Mesendoderm (in vitro differentiated cells): ENCODE data around the gene SHROOM2.

Experiments used
- DNase-seq: peaks from one replicate; pipeline ENCODE4 v3.0.0; 2013
- H2AK5ac ChIP-seq: 2 replicates; pipeline ENCODE4 v1.6.1; 2013; ENCODE audit warnings: low read length, inconsistent platforms
- H2BK120ac ChIP-seq: 2 replicates; pipeline ENCODE4 v1.6.1; 2013; ENCODE audit warnings: low read depth, mild to moderate bottlenecking, low read length, moderate library complexity, mixed read lengths
- H2BK15ac ChIP-seq: replicated peaks from 2 replicates; pipeline ENCODE4 v1.6.1; 2013; ENCODE audit warnings: low read depth, mild to moderate bottlenecking, moderate library complexity
- H2BK5ac ChIP-seq: 2 replicates; pipeline ENCODE4 v1.6.1; 2013; ENCODE audit warnings: low read length, inconsistent platforms
- H3K18ac ChIP-seq: 2 replicates; pipeline ENCODE4 v1.6.1; 2013; ENCODE audit warnings: mild to moderate bottlenecking, low read length, mixed read lengths
- H3K23ac ChIP-seq: one replicate; pipeline ENCODE4 v1.6.1; 2013; ENCODE audit warnings: low read length
- H3K27ac ChIP-seq: 2 replicates; pipeline ENCODE4 v1.5.1; 2013; ENCODE audit warnings: low read depth, mild to moderate bottlenecking, inconsistent platforms, low read length, moderate library complexity
- H3K27me3 ChIP-seq: 2 replicates; pipeline ENCODE4 v1.6.1; 2013; ENCODE audit warnings: low read length, control low read depth, mild to moderate bottlenecking, inconsistent platforms; ENCODE audit not compliant: insufficient read depth, poor library complexity
- H3K36me3 ChIP-seq: 2 replicates; pipeline ENCODE4 v1.6.1; 2013; ENCODE audit warnings: low read length, inconsistent platforms; ENCODE audit not compliant: control insufficient read depth, insufficient read depth
- H3K4ac ChIP-seq: one replicate; pipeline ENCODE4 v1.6.1; 2013; ENCODE audit warnings: low read depth, mild to moderate bottlenecking, low read length, moderate library complexity
- H3K4me1 ChIP-seq: 2 replicates; pipeline ENCODE4 v1.6.1; 2013; ENCODE audit warnings: low read depth, low read length, inconsistent platforms; ENCODE audit not compliant: control insufficient read depth
- H3K4me2 ChIP-seq: 2 replicates; pipeline ENCODE4 v1.6.1; 2013; ENCODE audit warnings: low read length
- H3K4me3 ChIP-seq: 2 replicates; pipeline ENCODE4 v1.5.1; 2013; ENCODE audit warnings: mild to moderate bottlenecking, low read length
- H3K56ac ChIP-seq: one replicate; pipeline ENCODE4 v1.6.1; 2013; ENCODE audit warnings: low read length
- H3K79me1 ChIP-seq: 2 replicates; pipeline ENCODE4 v1.6.1; 2013; ENCODE audit warnings: low read length, inconsistent platforms
- H3K79me2 ChIP-seq: 2 replicates; pipeline ENCODE4 v1.6.1; 2013; ENCODE audit warnings: mild to moderate bottlenecking, low read length; ENCODE audit not compliant: control insufficient read depth, insufficient read depth
- H3K9ac ChIP-seq: 2 replicates; pipeline ENCODE4 v1.6.1; 2013; ENCODE audit warnings: low read length, inconsistent platforms
- H4K5ac ChIP-seq: one replicate; pipeline ENCODE4 v1.6.1; 2013; ENCODE audit warnings: low read length
- H4K8ac ChIP-seq: one replicate; pipeline ENCODE4 v1.6.1; 2013; ENCODE audit warnings: low read depth, mild to moderate bottlenecking, control low read depth, low read length, moderate library complexity
- WGBS: extraction: QIAGEN DNeasy Blood & Tissue Kit; methylation state at CpG from one replicate; pipeline ENCODE4 v1.1.7; 2013; ENCODE audit warnings: low lambda C conversion rate, missing lambda C conversion rate; ENCODE audit not compliant: insufficient coverage; ENCODE audit errors: extremely low coverage; 5-methylcytosine and 5-hydroxymethylcytosine counted together

SHROOM2 gene

DNA sequence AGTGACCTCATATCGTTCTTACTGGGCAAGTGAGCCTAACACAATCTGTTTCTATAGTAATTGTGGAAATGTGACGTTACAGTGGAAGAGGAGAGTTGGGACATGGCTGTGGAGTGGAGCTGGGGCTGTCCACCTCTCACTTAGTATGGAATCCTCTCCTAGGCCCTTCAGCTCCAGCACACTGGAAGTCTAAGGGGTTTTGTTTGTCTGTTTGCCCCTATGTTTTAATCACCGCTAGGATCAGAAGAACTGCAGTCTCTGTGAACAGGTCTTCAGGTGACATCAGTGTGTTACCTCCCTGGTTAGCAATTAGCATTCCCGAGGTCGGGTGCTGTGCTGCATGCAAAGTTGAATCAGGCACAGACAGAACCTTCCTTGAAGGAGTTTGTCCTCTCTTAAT is 131.6 kb downstream of the SHROOM2 start:
- Histone ChIP-seq H3K23ac (no peak overlapping the region), H3K4me3 (no peak overlapping the region), H3K36me3 (no peaks in the 10 kb centered on the region), H3K27ac (no peak overlapping the region), H2BK120ac (no peak overlapping the region), H3K18ac (no peak overlapping the region), H3K9ac (no peak overlapping the region), H4K8ac (no peak overlapping the region), H3K27me3 (no peaks in the 10 kb centered on the region), H3K79me2 (no peaks in the 10 kb centered on the region), H4K5ac (no peak overlapping the region), H2AK5ac (no peak overlapping the region), H2BK5ac (no peak overlapping the region), H3K4me2 (no peak overlapping the region), H3K79me1 (no peaks in the 10 kb centered on the region), H3K56ac (no peak overlapping the region), H2BK15ac (no peak overlapping the region), H3K4me1 (no peaks in the 10 kb centered on the region), H3K4ac (no peak overlapping the region)
- DNase-seq = peak; percentile 28
- no CpG with 5 or more reads among the region's 5 CpGs for WGBS

- Histone ChIP-seq H4K5ac (no peak overlapping the region), H3K18ac (no peak overlapping the region), H2AK5ac (no peak overlapping the region), H3K56ac (no peak overlapping the region), H2BK5ac (no peak overlapping the region), H4K8ac (no peak overlapping the region), H2BK15ac (no peak overlapping the region), H3K23ac (no peak overlapping the region), H3K27ac (no peak overlapping the region), H3K4ac (no peak overlapping the region), H3K79me1 (no peaks in the 10 kb centered on the region), H3K9ac (no peak overlapping the region), H2BK120ac (no peak overlapping the region), H3K4me1 (no peaks in the 10 kb centered on the region), H3K36me3 (no peaks in the 10 kb centered on the region), H3K4me2 (no peak overlapping the region), H3K79me2 (no peaks in the 10 kb centered on the region), H3K27me3 (no peaks in the 10 kb centered on the region), H3K4me3 (no peak overlapping the region)
- DNase-seq = no peak
- WGBS = no CpG with 5 or more reads among the region's 3 CpGs
Measured at GRCh38 chrX:9919632-9920172, 133.5 kb downstream of the SHROOM2 start.

DNA sequence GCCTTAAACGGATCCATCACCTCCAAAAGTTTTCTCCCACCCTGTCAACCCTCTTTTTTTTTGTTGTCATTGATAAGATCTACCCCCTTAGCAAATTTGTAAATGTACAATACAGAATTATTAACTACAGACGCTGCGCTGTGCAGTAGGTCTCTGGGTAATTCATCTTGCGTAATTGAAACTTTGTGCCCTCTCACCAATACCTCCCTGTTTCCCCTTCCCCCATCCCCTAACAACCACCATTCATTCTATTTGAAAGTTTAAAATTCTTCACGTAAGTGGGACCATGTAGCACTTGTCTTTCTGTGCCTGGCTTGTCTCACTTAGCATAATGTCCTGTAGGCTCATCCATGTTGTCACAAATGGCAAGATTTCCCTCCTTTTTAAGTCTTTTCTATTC is 135.2 kb downstream of the SHROOM2 start:
- no peak overlapping the region for H3K23ac ChIP-seq
- no peaks in the 10 kb centered on the region for H3K27me3 ChIP-seq
- H2BK5ac ChIP-seq = no peak overlapping the region
- no peak overlapping the region for H3K4me3 ChIP-seq
- no peak overlapping the region for H4K5ac ChIP-seq
- no peaks in the 10 kb centered on the region for H3K79me1 ChIP-seq
- no peaks in the 10 kb centered on the region for H3K36me3 ChIP-seq
- H2BK120ac ChIP-seq = no peak overlapping the region
- H3K79me2 ChIP-seq = no peaks in the 10 kb centered on the region
- H4K8ac ChIP-seq = no peak overlapping the region
- no peak overlapping the region for H2AK5ac ChIP-seq
- H2BK15ac ChIP-seq = no peak overlapping the region
- WGBS = no CpG with 5 or more reads among the region's 5 CpGs
- H3K4me2 ChIP-seq = no peak overlapping the region
- no peaks in the 10 kb centered on the region for H3K4me1 ChIP-seq
- DNase-seq = no peak
- H3K56ac ChIP-seq = no peak overlapping the region
- H3K18ac ChIP-seq = no peak overlapping the region
- no peak overlapping the region for H3K9ac ChIP-seq
- no peak overlapping the region for H3K4ac ChIP-seq
- H3K27ac ChIP-seq = no peak overlapping the region

DNA sequence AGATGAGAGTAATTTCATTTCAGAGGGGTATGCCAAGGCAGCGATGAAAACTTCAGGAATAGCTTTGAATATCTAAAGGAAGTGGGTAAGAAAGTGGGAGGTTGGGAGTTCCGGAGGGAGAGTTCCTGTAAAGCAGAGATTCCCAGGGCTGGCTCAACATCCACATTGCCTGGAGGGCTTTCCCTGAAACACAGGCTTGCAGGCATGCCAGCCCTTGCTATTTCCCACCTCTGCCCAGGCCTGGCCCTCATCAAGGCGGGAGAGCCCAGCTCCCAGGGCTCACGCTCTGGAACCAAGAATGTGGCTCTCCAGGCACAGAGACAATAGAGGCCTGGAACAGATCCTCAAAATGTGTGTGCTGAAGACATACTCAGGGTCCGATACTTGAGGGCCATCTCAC is 137.1 kb downstream of the SHROOM2 start:
- Histone ChIP-seq H3K36me3 (no peaks in the 10 kb centered on the region), H3K9ac (no peak overlapping the region), H3K27ac (no peak overlapping the region), H2BK15ac (no peak overlapping the region), H3K18ac (no peak overlapping the region), H3K4me3 (no peak overlapping the region), H4K8ac (no peak overlapping the region), H3K56ac (no peak overlapping the region), H3K79me1 (no peaks in the 10 kb centered on the region), H2BK5ac (no peak overlapping the region), H2BK120ac (no peak overlapping the region), H3K79me2 (no peaks in the 10 kb centered on the region), H4K5ac (no peak overlapping the region), H3K4me1 (no peaks in the 10 kb centered on the region), H3K23ac (no peak overlapping the region), H3K4me2 (no peak overlapping the region), H3K4ac (no peak overlapping the region), H2AK5ac (no peak overlapping the region), H3K27me3 (no peaks in the 10 kb centered on the region)
- DNase-seq = no peak
- WGBS = no CpG with 5 or more reads among the region's 5 CpGs

DNA sequence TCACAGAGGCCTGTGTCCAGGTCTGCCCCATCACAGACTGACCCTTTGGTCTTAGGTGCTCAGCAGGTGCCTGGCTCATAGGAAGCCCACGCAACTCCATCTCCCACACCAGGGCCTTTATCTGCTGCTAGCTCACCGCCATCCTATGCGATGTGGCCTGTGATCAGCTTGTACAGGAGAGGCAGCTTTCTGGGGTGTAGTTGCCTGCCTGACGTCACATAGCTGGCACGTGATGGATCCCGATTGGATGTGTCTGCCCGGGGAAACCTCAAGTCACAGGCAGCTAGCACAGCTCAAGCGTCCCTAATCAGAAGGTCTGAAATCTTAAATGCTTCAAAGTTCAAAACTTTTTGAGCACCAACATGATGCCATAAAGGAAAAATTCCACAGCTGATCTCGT is 139.8 kb downstream of the SHROOM2 start:
- H3K4me1 ChIP-seq = peaks cover 4% of the 10 kb centered on the region
- H3K79me1 ChIP-seq = no peaks in the 10 kb centered on the region
- no peak overlapping the region for H3K18ac ChIP-seq
- H3K36me3 ChIP-seq = no peaks in the 10 kb centered on the region
- WGBS = no CpG with 5 or more reads among the region's 9 CpGs
- H3K23ac ChIP-seq = no peak overlapping the region
- no peaks in the 10 kb centered on the region for H3K27me3 ChIP-seq
- no peak overlapping the region for H3K4me2 ChIP-seq
- no peak for DNase-seq
- no peak overlapping the region for H3K4me3 ChIP-seq
- no peak overlapping the region for H3K9ac ChIP-seq
- H4K8ac ChIP-seq = no peak overlapping the region
- H3K4ac ChIP-seq = no peak overlapping the region
- H3K27ac ChIP-seq = no peak overlapping the region
- no peak overlapping the region for H2AK5ac ChIP-seq
- no peak overlapping the region for H2BK15ac ChIP-seq
- H2BK5ac ChIP-seq = no peak overlapping the region
- no peak overlapping the region for H4K5ac ChIP-seq
- H2BK120ac ChIP-seq = no peak overlapping the region
- H3K56ac ChIP-seq = no peak overlapping the region
- H3K79me2 ChIP-seq = no peaks in the 10 kb centered on the region

DNA sequence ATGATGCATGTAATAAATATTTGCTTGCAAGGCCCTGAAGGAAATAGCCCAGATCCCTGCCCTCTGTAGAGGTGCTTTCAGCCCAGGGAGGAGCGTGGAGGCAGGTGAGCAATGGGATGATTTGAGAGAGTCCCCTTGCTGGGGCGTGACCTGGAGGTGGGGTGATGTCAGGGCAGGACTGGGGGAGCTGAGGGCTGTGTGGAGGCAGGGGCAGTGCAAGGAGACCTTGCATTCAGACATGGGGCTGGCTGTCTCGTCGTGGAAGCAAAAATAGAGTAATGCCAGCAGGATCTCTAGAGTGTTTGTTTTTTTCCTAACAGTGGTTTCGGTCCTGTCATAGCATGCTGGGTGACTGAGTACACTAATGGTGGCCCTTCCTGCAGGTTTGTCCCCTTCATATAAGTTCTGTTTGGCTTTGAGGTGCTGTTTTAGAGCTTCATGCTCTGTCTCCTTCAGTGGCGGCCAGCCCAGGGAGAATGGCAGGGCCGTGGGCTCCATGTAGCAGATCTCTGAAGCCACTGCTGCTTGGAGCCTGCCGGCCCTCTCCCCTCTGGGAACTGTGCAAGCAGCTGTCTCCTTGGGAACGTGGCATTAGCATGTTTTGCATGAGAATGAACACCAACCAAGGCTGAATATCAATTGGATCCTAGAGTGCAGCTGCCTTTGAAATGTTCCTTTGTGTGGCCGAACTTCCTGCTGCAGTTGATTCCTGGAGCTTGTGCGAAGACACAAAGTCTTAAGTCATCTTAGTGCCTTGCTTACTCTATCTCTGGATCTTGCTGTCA is 141.7 kb downstream of the SHROOM2 start:
- no peak overlapping the region for H2BK120ac ChIP-seq
- no peak overlapping the region for H3K4me3 ChIP-seq
- no peak overlapping the region for H4K8ac ChIP-seq
- H3K4me2 ChIP-seq = no peak overlapping the region
- WGBS = no CpG with 5 or more reads among the region's 11 CpGs
- no peaks in the 10 kb centered on the region for H3K27me3 ChIP-seq
- H3K79me1 ChIP-seq = no peaks in the 10 kb centered on the region
- no peak overlapping the region for H2BK5ac ChIP-seq
- no peak overlapping the region for H2AK5ac ChIP-seq
- H3K27ac ChIP-seq = peak overlapping the region; percentile 82
- H3K23ac ChIP-seq = no peak overlapping the region
- peaks cover 4% of the 10 kb centered on the region for H3K4me1 ChIP-seq
- H3K56ac ChIP-seq = peak overlapping the region; percentile 50
- H3K9ac ChIP-seq = no peak overlapping the region
- no peak overlapping the region for H2BK15ac ChIP-seq
- H3K36me3 ChIP-seq = no peaks in the 10 kb centered on the region
- H3K79me2 ChIP-seq = no peaks in the 10 kb centered on the region
- no peak overlapping the region for H4K5ac ChIP-seq
- DNase-seq = peak; percentile 89
- H3K18ac ChIP-seq = no peak overlapping the region
- no peak overlapping the region for H3K4ac ChIP-seq
